WTC11 (cell line): ENCODE results near the gene SAFB. TPM values are rescaled to one million over a fixed set of nuclear protein-coding genes. Genes with fewer than 3 reads are reported as not detected.

ENCODE experiments used
- ATAC-seq: fragments of 200-7000 bp; cut with Tn5 transposase; 2 replicates; pipeline ENCODE4 v1.10.0; 2021; ENCODE audit warnings: mild to moderate bottlenecking, moderate library complexity
- CTCF ChIA-PET: fragments of 300-600 bp; sonication (Branson Sonifier 250); formaldehyde crosslinking; loops from one replicate; lab custom pipeline; 2021; ENCODE audit warnings: antibody characterized with exemption; lab: Charles Lee
- POLR2A ChIA-PET: fragments of 350-600 bp; sonication (Branson Sonifier 250); formaldehyde crosslinking; loops from one replicate; lab custom pipeline; 2021; ENCODE audit warnings: antibody characterized with exemption; lab: Charles Lee
- DNase-seq: peaks from one replicate; pipeline ENCODE4 v3.0.0; 2021; ENCODE audit warnings: low spot score
- H3K27ac Mint-ChIP-seq: 2 replicates; pipeline ENCODE4 v1.8.0; 2021; ENCODE audit warnings: mixed read lengths
- H3K27me3 Mint-ChIP-seq: 2 replicates; pipeline ENCODE4 v1.8.0; 2021; ENCODE audit warnings: low read depth, mild to moderate bottlenecking, moderate library complexity, mixed read lengths
- H3K36me3 Mint-ChIP-seq: 2 replicates; pipeline ENCODE4 v1.8.0; 2021; ENCODE audit warnings: mixed read lengths
- H3K4me1 Mint-ChIP-seq: 2 replicates; pipeline ENCODE4 v1.8.0; 2022; ENCODE audit warnings: mixed read lengths
- H3K4me3 Mint-ChIP-seq: 2 replicates; pipeline ENCODE4 v1.8.0; 2021; ENCODE audit warnings: mild to moderate bottlenecking, moderate library complexity, mixed read lengths
- H3K9me3 Mint-ChIP-seq: 2 replicates; pipeline ENCODE4 v1.8.0; 2021; ENCODE audit warnings: mixed read lengths
- ARID4B ChIP-seq: sonication (generic); formaldehyde crosslinking; IDR thresholded peaks from 2 replicates; pipeline ENCODE4 v1.8.0; 2023; ENCODE audit warnings: missing genetic modification reagents, mild to moderate bottlenecking, borderline replicate concordance
- CBFB ChIP-seq: sonication (generic); formaldehyde crosslinking; IDR thresholded peaks from 2 replicates; pipeline ENCODE4 v1.8.1; 2022; ENCODE audit warnings: mild to moderate bottlenecking, low read depth, missing genetic modification reagents
- ERG ChIP-seq: fragments of 250-450 bp; sonication (Bioruptor Pico); IDR thresholded peaks from 2 replicates; pipeline ENCODE4 v1.8.0; 2021; ENCODE audit warnings: mild to moderate bottlenecking
- ESRRA ChIP-seq: sonication (generic); formaldehyde crosslinking; IDR thresholded peaks from 2 replicates; pipeline ENCODE4 v1.8.1; 2022; ENCODE audit warnings: mild to moderate bottlenecking, missing genetic modification reagents, borderline replicate concordance
- FOXK1 ChIP-seq: sonication (generic); formaldehyde crosslinking; IDR thresholded peaks from 2 replicates; pipeline ENCODE4 v1.8.0; 2022; ENCODE audit warnings: mild to moderate bottlenecking, moderate library complexity, missing genetic modification reagents
- GABPB1 ChIP-seq: sonication (generic); formaldehyde crosslinking; IDR thresholded peaks from 2 replicates; pipeline ENCODE4 v1.8.1; 2023; ENCODE audit warnings: mild to moderate bottlenecking, missing genetic modification reagents
- HMGA2 ChIP-seq: fragments of 250-450 bp; sonication (Bioruptor Pico); IDR thresholded peaks from 2 replicates; pipeline ENCODE4 v1.4.0; 2021; ENCODE audit warnings: mild to moderate bottlenecking, moderate library complexity
- JAZF1 ChIP-seq: fragments of 250-450 bp; sonication (Bioruptor Pico); IDR thresholded peaks from 2 replicates; pipeline ENCODE4 v1.9.0; 2021; ENCODE audit warnings: moderate library complexity, mild to moderate bottlenecking, inconsistent platforms
- JUN ChIP-seq: sonication (generic); formaldehyde crosslinking; IDR thresholded peaks from 2 replicates; pipeline ENCODE4 v1.8.0; 2023; ENCODE audit warnings: mild to moderate bottlenecking, missing genetic modification reagents
- MXD4 ChIP-seq: fragments of 250-450 bp; sonication (Bioruptor Pico); IDR thresholded peaks from 2 replicates; pipeline ENCODE4 v1.8.0; 2021; ENCODE audit warnings: mild to moderate bottlenecking, moderate library complexity, borderline replicate concordance
- OVOL2 ChIP-seq: fragments of 250-450 bp; sonication (Bioruptor Pico); IDR thresholded peaks from 2 replicates; pipeline ENCODE4 v1.9.0; 2021; ENCODE audit warnings: mild to moderate bottlenecking, borderline replicate concordance
- PRDM15 ChIP-seq: sonication (generic); formaldehyde crosslinking; IDR thresholded peaks from 2 replicates; pipeline ENCODE4 v1.8.0; 2022; ENCODE audit warnings: missing genetic modification reagents
- PRRX2 ChIP-seq: fragments of 250-450 bp; sonication (Bioruptor Pico); IDR thresholded peaks from 2 replicates; pipeline ENCODE4 v1.8.0; 2021; ENCODE audit warnings: mild to moderate bottlenecking
- RELA ChIP-seq: sonication (generic); formaldehyde crosslinking; IDR thresholded peaks from 2 replicates; pipeline ENCODE4 v1.8.1; 2022; ENCODE audit warnings: missing genetic modification reagents, mild to moderate bottlenecking, borderline replicate concordance
- SMAD4 ChIP-seq: sonication (generic); formaldehyde crosslinking; IDR thresholded peaks from 2 replicates; pipeline ENCODE4 v1.8.0; 2022; ENCODE audit warnings: mild to moderate bottlenecking, missing genetic modification reagents
- SOX15 ChIP-seq: fragments of 250-450 bp; sonication (Bioruptor Pico); IDR thresholded peaks from 2 replicates; pipeline ENCODE4 v1.9.0; 2021; ENCODE audit warnings: mild to moderate bottlenecking
- STAT6 ChIP-seq: sonication (generic); formaldehyde crosslinking; conservative IDR thresholded peaks from 2 replicates; pipeline ENCODE4 v1.8.1; 2023; ENCODE audit warnings: mild to moderate bottlenecking, low read depth, missing genetic modification reagents, moderate library complexity
- TCF7 ChIP-seq: sonication (generic); formaldehyde crosslinking; IDR thresholded peaks from 2 replicates; pipeline ENCODE4 v1.8.0; 2022; ENCODE audit warnings: mild to moderate bottlenecking, low read depth, missing genetic modification reagents, moderate library complexity
- TEAD1 ChIP-seq: sonication (generic); formaldehyde crosslinking; IDR thresholded peaks from 2 replicates; pipeline ENCODE4 v1.8.0; 2022; ENCODE audit warnings: mild to moderate bottlenecking, missing genetic modification reagents
- TEAD4 ChIP-seq: sonication (generic); formaldehyde crosslinking; IDR thresholded peaks from 2 replicates; pipeline ENCODE4 v1.8.0; 2022; ENCODE audit warnings: mild to moderate bottlenecking, missing genetic modification reagents
- USF1 ChIP-seq: sonication (generic); formaldehyde crosslinking; IDR thresholded peaks from 2 replicates; pipeline ENCODE4 v1.8.0; 2022; ENCODE audit warnings: mild to moderate bottlenecking, missing genetic modification reagents
- ZNF121 ChIP-seq: sonication (generic); formaldehyde crosslinking; IDR thresholded peaks from 2 replicates; pipeline ENCODE4 v1.8.0; 2023; ENCODE audit warnings: missing genetic modification reagents
- ZNF219 ChIP-seq: sonication (generic); formaldehyde crosslinking; IDR thresholded peaks from 2 replicates; pipeline ENCODE4 v1.8.0; 2023; ENCODE audit warnings: missing genetic modification reagents, mild to moderate bottlenecking, borderline replicate concordance
- total RNA-seq: library from RNA; stranded (reverse); gene quantifications from 3 replicates; pipeline ENCODE4 v1.2.3, GENCODE V29; 2021
- TF ChIP-seq, protein P1 (sequence below): fragments of 250-450 bp; sonication (Bioruptor Pico); IDR thresholded peaks from 2 replicates; pipeline ENCODE4 v1.9.0; 2021; ENCODE audit warnings: moderate library complexity, mild to moderate bottlenecking, inconsistent platforms, borderline replicate concordance
- TF ChIP-seq, protein P2 (sequence below): sonication (generic); formaldehyde crosslinking; IDR thresholded peaks from 2 replicates; pipeline ENCODE4 v1.8.1; 2022; ENCODE audit warnings: mild to moderate bottlenecking, missing genetic modification reagents, moderate library complexity, borderline replicate concordance

Gene SAFB
- total RNA-seq, 1 experiment from 2014 or later: 141 TPM

GRCh38 chr19:5590865-5591154 is 32.1 kb upstream of the SAFB start (continued):
- TF ChIP-seq ARID4B (no peak), ESRRA (no peak), USF1 (no peak), PRDM15 (CRISPR knock-in tag) (no peak), CBFB (no peak), RELA (CRISPR knock-in tag) (no peak), STAT6 (CRISPR knock-in tag) (no peak)
- TF ChIP-seq, protein P1, sequence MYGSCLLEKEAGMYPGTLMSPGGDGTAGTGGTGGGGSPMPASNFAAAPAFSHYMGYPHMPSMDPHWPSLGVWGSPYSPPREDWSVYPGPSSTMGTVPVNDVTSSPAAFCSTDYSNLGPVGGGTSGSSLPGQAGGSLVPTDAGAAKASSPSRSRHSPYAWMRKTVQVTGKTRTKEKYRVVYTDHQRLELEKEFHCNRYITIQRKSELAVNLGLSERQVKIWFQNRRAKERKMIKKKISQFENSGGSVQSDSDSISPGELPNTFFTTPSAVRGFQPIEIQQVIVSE (CRISPR knock-in tag): no peak

DNA sequence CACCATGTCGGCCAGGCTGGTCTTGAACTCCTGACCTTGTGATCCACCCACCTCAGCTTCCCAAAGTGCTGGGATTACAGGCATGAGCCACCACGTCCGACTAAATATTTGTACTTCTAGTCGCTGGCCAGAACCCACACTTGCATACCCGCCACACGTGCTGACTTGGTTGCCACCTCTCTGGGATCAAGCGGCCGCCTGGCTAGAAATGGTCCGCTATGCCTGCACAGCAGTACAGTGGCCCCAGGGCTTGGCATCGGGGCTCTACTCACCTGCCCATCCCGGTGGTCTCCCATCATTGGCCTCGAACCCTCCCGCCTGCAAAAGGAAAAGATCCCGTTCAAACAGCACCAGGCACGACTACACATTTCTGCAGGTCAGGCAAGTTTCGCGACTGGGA is 31.4 kb upstream of the SAFB start:
- POLR2A ChIA-PET: no interaction called here
- TF ChIP-seq JUN (CRISPR knock-in tag) (no peak), OVOL2 (CRISPR knock-in tag) (no peak), MXD4 (no peak), ERG (no peak), JAZF1 (CRISPR knock-in tag) (no peak), TEAD1 (CRISPR knock-in tag) (no peak), TCF7 (CRISPR knock-in tag) (no peak), GABPB1 (CRISPR knock-in tag) (no peak), SOX15 (no peak), HMGA2 (CRISPR knock-in tag) (no peak), ZNF121 (CRISPR knock-in tag) (no peak), FOXK1 (CRISPR knock-in tag) (no peak), SMAD4 (CRISPR knock-in tag) (no peak), PRRX2 (CRISPR knock-in tag) (no peak), ZNF219 (CRISPR knock-in tag) (no peak), TEAD4 (CRISPR knock-in tag) (no peak)
- TF ChIP-seq, protein P2, sequence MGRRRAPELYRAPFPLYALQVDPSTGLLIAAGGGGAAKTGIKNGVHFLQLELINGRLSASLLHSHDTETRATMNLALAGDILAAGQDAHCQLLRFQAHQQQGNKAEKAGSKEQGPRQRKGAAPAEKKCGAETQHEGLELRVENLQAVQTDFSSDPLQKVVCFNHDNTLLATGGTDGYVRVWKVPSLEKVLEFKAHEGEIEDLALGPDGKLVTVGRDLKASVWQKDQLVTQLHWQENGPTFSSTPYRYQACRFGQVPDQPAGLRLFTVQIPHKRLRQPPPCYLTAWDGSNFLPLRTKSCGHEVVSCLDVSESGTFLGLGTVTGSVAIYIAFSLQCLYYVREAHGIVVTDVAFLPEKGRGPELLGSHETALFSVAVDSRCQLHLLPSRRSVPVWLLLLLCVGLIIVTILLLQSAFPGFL (CRISPR knock-in tag): no peak

More for the DNA sequence above, 31.4 kb upstream of the SAFB start:
- CTCF ChIA-PET: no interaction called here
- DNase-seq: no peak
- no peak overlapping the region for H3K27ac Mint-ChIP-seq
- H3K36me3 Mint-ChIP-seq: peaks cover 59% of the 10 kb centered on the region
- ATAC-seq: no peak
- H3K4me3 Mint-ChIP-seq: no peak overlapping the region
- H3K9me3 Mint-ChIP-seq: no peaks in the 10 kb centered on the region
- no peaks in the 10 kb centered on the region; the same call in 1 of the 2 replicates for H3K27me3 Mint-ChIP-seq
- H3K4me1 Mint-ChIP-seq: peaks cover 4% of the 10 kb centered on the region
